ENCODE results near the gene PRCD.

DNA sequence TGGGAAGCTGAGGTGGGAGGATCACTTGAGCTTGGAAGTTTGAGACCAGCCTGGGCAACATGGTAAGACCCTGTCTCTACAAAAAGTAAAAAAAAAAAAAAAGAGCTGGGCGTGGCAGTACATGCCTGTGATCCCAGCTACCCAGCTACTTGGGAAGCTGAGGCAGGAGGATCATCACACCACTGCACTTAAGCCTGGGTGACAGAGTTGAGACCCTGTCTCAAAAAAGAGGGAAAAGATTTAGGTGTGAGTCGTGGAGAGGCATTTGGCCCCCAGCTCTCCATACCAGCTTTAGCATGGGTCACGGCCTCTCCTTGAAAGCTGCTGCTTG, 26.7 kb downstream of the PRCD start:
- no peak for TF ChIP-seq POLR2A (IDR thresholded peaks at IDR 0.05)
- TF ChIP-seq CTCF (IDR thresholded peaks at IDR 0.05): no peak
